Measurements from ENCODE around the gene OMA1. TPM values are rescaled to one million over a fixed set of nuclear protein-coding genes. Genes with fewer than 3 reads are reported as not detected.
A peak's percentile ranks its signal among the peaks of the same experiment; 100 is the strongest.
"Not testable (repeated sequence)": the region's sequence is repeated elsewhere in the genome, so short reads cannot be mapped to it uniquely, and the experiment has no call there.

The OMA1 gene
- polyA plus RNA-seq, result 10 to 100 TPM in 1 of 3 donors, 1 to 10 TPM in 2; 6.8 to 10.2 (median 8.3) TPM

GRCh38 chr1:58546520-58547308, at the start of gene OMA1:
OMA1 (minus strand) TSS chr1:58546726; CDS start chr1:58539294, 7,432 bp downstream.
- H3K27ac ChIP-seq (ENCODE audit: low read depth, low read length), result peak within 1 kb of the TSS; percentile 84
- WGBS, 3 donors, result 1 to 2% (median 1%) methylated on average over 35 to 46 of the region's 46 CpGs

DNA sequence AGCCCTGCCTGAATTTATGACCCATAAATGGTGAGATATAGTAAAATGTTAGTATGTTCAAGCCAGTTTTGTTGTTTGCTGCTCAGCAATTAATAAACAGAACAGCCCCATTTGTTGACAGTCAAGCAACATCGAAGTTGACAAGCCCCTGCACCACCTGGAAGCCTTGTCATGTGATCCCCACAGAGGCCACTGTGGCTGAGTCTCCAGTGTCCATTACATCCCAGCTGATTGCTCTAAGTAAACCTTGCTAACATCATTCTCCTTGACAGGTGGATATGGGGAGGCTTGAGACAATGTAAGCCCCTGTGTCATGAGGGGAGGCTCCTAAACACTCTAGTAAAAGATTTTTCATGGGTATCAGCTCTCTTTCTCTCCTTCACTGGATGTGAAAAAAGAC, 48.0 kb upstream of the OMA1 start:
- H3K27ac ChIP-seq (ENCODE audit: low read depth, low read length), result no peak overlapping the region
- 61 to 88% (median 74%) methylated on average over 1 of the region's 1 CpG for WGBS, 3 donors

GRCh38 chr1:58592522-58593134, 46.1 kb upstream of the OMA1 start:
- no peak overlapping the region for H3K27ac ChIP-seq (ENCODE audit: low read depth, low read length)
- WGBS, 3 donors, result 39 to 55% (median 50%) methylated on average over 5 of the region's 5 CpGs

DNA sequence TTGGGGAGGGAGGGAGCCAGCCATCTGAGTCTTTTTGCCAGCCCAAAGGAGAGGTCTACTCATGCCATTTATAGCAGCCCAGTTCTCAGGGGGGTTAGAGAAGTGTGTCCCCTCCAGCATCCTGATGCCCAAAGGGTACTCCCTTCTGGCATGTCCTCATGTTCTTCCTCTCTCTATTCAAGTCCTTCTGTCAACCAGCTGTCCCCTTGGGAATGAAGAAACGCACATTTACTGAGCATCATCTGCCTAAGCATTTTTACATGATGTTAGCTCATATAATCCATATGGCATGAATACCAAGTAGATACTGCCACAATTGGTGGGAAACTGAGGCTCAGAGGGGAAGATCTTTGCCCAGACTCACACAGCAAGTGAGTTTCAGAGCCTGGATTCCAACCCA, 45.3 kb upstream of the OMA1 start:
- WGBS, 3 donors, result 69 to 92% (median 78%) methylated on average over 1 of the region's 1 CpG
- H3K27ac ChIP-seq (ENCODE audit: low read depth, low read length), result no peak overlapping the region

DNA sequence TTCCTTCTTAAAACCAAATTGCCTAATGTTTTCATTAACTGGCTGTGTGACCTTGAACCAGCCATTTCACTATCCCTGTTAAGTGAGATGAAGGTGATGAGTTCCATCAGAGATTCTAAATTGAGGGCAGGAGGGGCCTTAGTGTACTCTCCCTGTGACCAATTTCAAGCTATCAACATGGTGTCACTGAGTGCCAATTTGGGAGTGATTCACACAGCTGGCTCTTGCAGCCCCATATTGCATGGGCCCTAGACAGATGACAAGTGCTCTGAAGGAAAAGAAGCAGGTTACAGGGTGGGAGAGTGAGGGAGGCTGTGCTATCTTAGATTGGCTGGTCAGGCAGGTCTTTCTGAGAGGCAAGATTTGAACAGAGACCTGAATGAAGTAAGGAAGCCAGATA, 43.5 kb upstream of the OMA1 start:
- no peak overlapping the region for H3K27ac ChIP-seq (ENCODE audit: low read depth, low read length)

GRCh38 chr1:58588396-58588795, 41.9 kb upstream of the OMA1 start:
- no peak overlapping the region for H3K27ac ChIP-seq (ENCODE audit: low read depth, low read length)
- WGBS, 3 donors, result 77 to 84% (median 77%) methylated on average over 5 of the region's 5 CpGs

DNA sequence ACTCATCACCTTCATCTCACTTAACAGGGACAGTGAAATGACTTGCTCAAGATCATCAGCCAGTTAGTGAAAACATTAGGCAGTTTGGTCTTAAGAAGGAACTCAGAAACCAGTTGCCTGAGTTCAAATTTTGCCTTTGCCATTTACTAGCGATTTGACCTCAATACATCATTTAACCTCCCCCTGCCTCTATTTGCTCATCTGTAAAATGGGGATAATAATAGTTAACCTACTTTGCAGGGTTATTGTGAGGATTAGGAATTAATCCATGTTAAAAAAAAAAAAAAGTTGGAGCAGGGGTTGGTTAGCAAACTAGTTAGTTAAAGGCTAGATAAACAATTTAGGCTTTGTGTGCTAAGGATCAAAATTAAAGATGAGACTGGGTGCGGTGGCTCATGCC, 41.1 kb upstream of the OMA1 start:
- H3K27ac ChIP-seq (ENCODE audit: low read depth, low read length), result no peak overlapping the region
- WGBS, 3 donors, result 90 to 99% (median 92%) methylated on average over 2 of the region's 2 CpGs

GRCh38 chr1:58586271-58586670, 39.7 kb upstream of the OMA1 start:
- no peak overlapping the region for H3K27ac ChIP-seq (ENCODE audit: low read depth, low read length)
- WGBS, 3 donors, result 88 to 91% (median 91%) methylated on average over 4 of the region's 4 CpGs

DNA sequence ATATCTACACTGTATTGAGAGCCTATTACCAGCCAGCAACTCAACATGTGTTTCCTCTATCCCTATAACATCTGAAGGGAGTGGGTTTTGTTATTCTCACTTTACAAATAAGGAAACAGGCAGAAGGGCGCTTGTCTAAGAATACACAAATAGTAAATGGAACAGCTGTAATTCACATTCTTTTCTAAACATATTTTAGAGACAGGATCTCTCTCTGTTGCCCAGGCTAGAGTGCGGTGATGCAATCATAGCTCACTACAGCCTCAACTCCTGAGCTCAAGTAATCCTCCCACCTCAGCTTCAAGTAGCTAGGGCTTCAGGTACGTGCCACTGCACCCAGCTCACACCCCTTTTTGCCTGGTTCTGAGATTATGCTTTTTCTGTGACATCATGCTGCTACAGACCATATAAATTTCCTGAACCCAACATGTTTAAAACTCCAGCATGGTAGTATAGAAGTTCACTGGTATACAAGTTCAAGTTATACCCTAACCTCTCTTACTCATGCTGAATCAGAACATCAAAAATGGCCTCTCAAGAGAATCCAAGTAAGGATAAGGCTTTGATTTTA, 39.1 kb upstream of the OMA1 start:
- 33 to 66% (median 43%) methylated on average over 3 of the region's 3 CpGs for WGBS, 3 donors
- no peak overlapping the region for H3K27ac ChIP-seq (ENCODE audit: low read depth, low read length)

- H3K27ac ChIP-seq (ENCODE audit: low read depth, low read length), result no peak overlapping the region
- WGBS, 3 donors, result 44 to 60% (median 49%) methylated on average over 2 of the region's 2 CpGs
Measured at GRCh38 chr1:58585166-58585565, 38.6 kb upstream of the OMA1 start.

GRCh38 chr1:58584082-58584895, 37.8 kb upstream of the OMA1 start:
- 12 to 42% (median 15%) methylated on average over 8 of the region's 8 CpGs for WGBS, 3 donors
- no peak overlapping the region for H3K27ac ChIP-seq (ENCODE audit: low read depth, low read length)

DNA sequence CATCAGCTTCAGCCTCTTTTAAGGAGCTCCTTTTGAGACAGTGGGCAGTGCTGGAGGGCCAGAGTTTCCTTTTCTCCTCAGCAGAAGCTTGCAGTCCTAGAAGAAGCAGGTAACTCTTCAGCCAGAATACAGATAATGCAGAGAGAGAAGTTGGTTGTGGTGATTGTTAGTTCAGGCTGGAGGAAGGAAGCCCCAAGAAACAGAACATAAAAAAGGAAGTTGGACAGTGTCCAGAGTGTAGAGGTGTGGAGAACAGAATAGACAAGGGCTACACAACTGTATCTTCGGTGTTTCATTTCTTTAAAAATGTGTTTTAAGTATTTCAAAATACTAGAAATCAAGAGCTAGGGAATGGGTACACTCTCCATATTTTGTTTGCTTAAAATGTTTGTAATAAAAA, 37.0 kb upstream of the OMA1 start:
- H3K27ac ChIP-seq (ENCODE audit: low read depth, low read length), result no peak overlapping the region
- WGBS, 3 donors, result 21 to 75% (median 37%) methylated on average over 1 of the region's 1 CpG

DNA sequence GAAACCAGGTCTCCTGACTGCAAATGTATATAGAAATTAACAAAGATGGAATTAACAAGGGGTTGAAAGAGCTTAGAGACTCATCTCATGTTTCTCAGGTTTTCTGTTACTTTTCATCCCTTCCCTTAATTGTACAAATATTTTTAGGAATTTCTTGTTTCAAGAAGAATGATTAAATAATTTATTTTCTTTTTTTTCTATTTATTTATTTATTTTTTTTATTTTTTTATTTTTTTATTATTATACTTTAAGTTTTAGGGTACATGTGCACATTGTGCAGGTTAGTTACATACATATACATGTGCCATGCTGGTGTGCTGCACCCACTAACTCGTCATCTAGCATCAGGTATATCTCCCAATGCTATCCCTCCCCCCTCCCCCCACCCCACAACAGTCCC, 35.6 kb upstream of the OMA1 start:
- H3K27ac ChIP-seq (ENCODE audit: low read depth, low read length), result not testable (repeated sequence)
- 69 to 100% methylated on average over 1 of the region's 1 CpG; no CpG with 5 or more reads in 1 of the 3 donors for WGBS, 3 donors

GRCh38 chr1:58581641-58582040, 35.1 kb upstream of the OMA1 start:
- H3K27ac ChIP-seq (ENCODE audit: low read depth, low read length), result no peak overlapping the region
- WGBS, 3 donors, result 88 to 94% (median 93%) methylated on average over 2 of the region's 2 CpGs

- 23 to 36% (median 33%) methylated on average over 1 of the region's 1 CpG for WGBS, 3 donors
- H3K27ac ChIP-seq (ENCODE audit: low read depth, low read length), result no peak overlapping the region
Measured at GRCh38 chr1:58580186-58580585, 33.7 kb upstream of the OMA1 start.

- H3K27ac ChIP-seq (ENCODE audit: low read depth, low read length), result no peak overlapping the region
- WGBS, 3 donors, result 13 to 25% (median 21%) methylated on average over 3 of the region's 3 CpGs
Measured at GRCh38 chr1:58577654-58578030, 31.1 kb upstream of the OMA1 start.

- no peak within 1 kb of the TSS for H3K27ac ChIP-seq (ENCODE audit: low read depth, low read length)
- 9 to 11% (median 10%) methylated on average over 77 to 107 of the region's 107 CpGs for WGBS, 3 donors
Measured at GRCh38 chr1:58576727-58577653, 30.5 kb upstream of the OMA1 start, which contains the start of gene TACSTD2. TACSTD2 (minus strand) TSS chr1:58577252; CDS start chr1:58577156, 96 bp downstream.

DNA sequence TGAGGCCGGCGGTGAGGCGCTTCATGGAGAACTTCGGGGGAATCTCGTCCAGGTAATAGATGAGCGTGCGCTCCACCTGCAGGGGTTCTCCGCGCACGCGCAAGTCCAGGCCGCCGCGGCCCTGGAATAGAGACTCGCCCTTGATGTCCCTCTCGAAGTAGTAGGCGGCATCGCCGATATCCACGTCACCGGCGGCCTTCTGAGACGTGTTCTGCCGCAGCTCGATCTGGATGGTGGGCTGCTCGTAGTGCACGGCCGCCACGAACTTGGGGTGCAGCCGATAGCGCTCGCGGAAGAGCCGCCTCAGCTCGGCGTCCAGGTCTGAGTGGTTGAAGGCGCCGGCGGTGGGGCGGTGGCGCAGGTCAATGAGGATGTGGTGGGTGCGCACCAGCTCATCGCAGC, 29.8 kb upstream of the OMA1 start:
- 3 to 21% (median 5%) methylated on average over 43 of the region's 43 CpGs for WGBS, 3 donors
- no peak overlapping the region for H3K27ac ChIP-seq (ENCODE audit: low read depth, low read length)

Data from adipose tissue (tissue), 3 donors.